Measurements from ENCODE around the gene NCBP2L.
A peak's percentile ranks its signal among the peaks of the same experiment; 100 is the strongest.

- TF ChIP-seq POLR2AphosphoS5 (IDR thresholded peaks at IDR 0.05) (peak in 2 of 3 donors; percentile 10 to 24), POLR2A (IDR thresholded peaks at IDR 0.05) (peak; percentile 22)
Observed at GRCh38 chrX:107825698-107826237, 48.2 kb downstream of the NCBP2L start, which contains the start of gene MID2.
